Lower leg skin (tissue), 3 donors: ENCODE data around the gene SLC9C2.

Experiments
- POLR2A ChIP-seq, 2 donors: fragments of 450-650 bp; IDR thresholded peaks; one replicate each; pipeline ENCODE4 v1.6.1; 2016 to 2017; ENCODE audit warnings: antibody characterized with exemption in 2 of 2, mild to moderate bottlenecking in 1 of 2, moderate library complexity in 1 of 2
- TF ChIP-seq, protein P1 (sequence below), 3 donors: fragments of 450-650 bp; IDR thresholded peaks; one replicate each; pipeline ENCODE4 v1.5.1; 2016; ENCODE audit warnings: antibody characterized with exemption in 3 of 3, mild to moderate bottlenecking in 3 of 3, moderate library complexity in 2 of 3

DNA sequence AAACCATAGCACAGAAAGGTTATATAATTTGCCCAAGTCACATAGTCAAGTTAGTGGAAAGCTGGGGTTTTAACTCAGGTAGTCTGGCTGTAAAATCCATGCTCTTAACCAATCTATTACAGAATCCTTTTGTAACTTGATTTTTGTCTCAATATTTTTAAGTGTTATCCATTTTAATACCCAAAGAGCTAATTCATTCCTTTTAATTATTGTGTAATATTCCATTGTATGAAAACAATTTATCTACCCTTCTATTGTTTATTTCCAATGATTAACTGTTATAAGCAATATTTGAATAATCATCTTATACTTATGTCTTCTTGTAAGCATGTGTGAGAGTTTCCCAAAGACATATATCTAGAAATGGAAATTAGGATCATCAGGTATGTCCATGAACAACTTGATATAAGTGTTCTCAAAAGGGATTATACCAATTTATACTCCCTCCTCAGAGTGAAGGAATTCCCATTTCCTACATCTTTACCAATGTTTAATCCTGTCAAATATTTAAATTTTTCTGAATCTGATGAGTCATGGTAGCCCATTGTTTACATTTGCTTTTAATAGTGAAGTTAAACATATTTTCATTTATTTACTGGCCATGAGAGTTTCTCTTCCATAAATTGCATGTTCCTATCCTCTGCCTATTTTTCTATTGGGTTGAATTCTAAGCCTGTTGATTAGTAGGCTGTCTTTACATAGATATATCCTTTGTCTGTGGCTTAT is 46.2 kb upstream of the SLC9C2 start:
- TF ChIP-seq, protein P1, sequence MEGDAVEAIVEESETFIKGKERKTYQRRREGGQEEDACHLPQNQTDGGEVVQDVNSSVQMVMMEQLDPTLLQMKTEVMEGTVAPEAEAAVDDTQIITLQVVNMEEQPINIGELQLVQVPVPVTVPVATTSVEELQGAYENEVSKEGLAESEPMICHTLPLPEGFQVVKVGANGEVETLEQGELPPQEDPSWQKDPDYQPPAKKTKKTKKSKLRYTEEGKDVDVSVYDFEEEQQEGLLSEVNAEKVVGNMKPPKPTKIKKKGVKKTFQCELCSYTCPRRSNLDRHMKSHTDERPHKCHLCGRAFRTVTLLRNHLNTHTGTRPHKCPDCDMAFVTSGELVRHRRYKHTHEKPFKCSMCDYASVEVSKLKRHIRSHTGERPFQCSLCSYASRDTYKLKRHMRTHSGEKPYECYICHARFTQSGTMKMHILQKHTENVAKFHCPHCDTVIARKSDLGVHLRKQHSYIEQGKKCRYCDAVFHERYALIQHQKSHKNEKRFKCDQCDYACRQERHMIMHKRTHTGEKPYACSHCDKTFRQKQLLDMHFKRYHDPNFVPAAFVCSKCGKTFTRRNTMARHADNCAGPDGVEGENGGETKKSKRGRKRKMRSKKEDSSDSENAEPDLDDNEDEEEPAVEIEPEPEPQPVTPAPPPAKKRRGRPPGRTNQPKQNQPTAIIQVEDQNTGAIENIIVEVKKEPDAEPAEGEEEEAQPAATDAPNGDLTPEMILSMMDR (IDR thresholded peaks at IDR 0.05): no peak
- TF ChIP-seq POLR2A (IDR thresholded peaks at IDR 0.05): no peak
